Measurements from ENCODE around the gene REC8. TPM values are rescaled to one million over a fixed set of nuclear protein-coding genes. Genes with fewer than 3 reads are reported as not detected.

REC8 gene
- total RNA-seq, 1 donor from 2014 or later, result 18.4 TPM

DNA sequence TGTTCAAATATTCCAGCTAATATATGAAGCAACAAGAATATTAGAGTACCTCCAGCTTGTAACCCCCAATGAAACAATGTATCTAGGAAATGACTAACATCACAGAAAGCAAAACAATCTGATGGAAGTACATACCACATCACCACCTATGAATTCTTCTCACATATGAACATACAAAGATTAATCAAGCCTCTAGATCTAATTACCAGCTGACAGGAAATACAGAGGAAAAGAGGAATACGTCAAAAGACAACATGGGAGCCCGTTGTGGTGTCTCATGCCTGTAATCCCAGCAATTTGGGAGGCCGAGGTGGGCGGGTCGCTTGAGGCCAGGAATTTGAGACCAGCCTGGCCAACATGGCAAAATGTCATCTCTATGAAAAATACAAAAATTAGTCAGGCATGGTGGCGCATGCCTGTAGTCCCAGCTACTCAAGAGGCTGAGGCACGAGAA is 52.8 kb downstream of the REC8 start:
- Histone ChIP-seq H3K27me3 (ENCODE audit: low read depth) (no peaks in the 10 kb centered on the region), H3K4me3 (no peak overlapping the region), H3K4me1 (no peaks in the 10 kb centered on the region), H3K36me3 (peaks cover 22% of the 10 kb centered on the region), H3K27ac (no peak overlapping the region), H3K9me3 (no peaks in the 10 kb centered on the region)
- ATAC-seq (no peak), DNase-seq (no peak)
- TF ChIP-seq, protein P1, sequence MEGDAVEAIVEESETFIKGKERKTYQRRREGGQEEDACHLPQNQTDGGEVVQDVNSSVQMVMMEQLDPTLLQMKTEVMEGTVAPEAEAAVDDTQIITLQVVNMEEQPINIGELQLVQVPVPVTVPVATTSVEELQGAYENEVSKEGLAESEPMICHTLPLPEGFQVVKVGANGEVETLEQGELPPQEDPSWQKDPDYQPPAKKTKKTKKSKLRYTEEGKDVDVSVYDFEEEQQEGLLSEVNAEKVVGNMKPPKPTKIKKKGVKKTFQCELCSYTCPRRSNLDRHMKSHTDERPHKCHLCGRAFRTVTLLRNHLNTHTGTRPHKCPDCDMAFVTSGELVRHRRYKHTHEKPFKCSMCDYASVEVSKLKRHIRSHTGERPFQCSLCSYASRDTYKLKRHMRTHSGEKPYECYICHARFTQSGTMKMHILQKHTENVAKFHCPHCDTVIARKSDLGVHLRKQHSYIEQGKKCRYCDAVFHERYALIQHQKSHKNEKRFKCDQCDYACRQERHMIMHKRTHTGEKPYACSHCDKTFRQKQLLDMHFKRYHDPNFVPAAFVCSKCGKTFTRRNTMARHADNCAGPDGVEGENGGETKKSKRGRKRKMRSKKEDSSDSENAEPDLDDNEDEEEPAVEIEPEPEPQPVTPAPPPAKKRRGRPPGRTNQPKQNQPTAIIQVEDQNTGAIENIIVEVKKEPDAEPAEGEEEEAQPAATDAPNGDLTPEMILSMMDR (IDR thresholded peaks at IDR 0.05), result no peak
- intact Hi-C loops (cut with DNase I), result no loop called here

DNA sequence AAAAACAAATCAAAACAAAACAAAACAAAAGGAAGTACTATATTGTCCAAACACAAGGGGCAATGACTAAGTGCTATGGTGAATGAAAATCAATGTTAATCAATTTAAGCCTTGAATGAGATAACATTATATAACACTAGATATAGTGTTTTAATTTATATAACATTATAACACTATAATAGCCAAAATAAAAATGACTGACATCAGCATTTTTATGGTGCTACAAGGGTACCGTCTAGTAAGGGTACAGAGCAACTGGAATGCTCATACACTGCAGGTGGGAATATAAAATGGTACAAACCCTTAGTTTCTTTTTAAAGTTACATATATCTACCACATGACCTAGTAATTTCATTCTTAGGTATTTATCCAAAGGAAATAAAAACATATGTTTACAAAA is 54.6 kb downstream of the REC8 start:
- Histone ChIP-seq H3K4me3 (no peak overlapping the region), H3K4me1 (peaks cover 10% of the 10 kb centered on the region), H3K36me3 (peaks cover 20% of the 10 kb centered on the region), H3K9me3 (no peaks in the 10 kb centered on the region), H3K27me3 (ENCODE audit: low read depth) (no peaks in the 10 kb centered on the region), H3K27ac (no peak overlapping the region)
- ATAC-seq (no peak), DNase-seq (no peak)
- intact Hi-C loops (cut with DNase I), result no loop called here
- TF ChIP-seq, protein P1 (IDR thresholded peaks at IDR 0.05), result no peak

DNA sequence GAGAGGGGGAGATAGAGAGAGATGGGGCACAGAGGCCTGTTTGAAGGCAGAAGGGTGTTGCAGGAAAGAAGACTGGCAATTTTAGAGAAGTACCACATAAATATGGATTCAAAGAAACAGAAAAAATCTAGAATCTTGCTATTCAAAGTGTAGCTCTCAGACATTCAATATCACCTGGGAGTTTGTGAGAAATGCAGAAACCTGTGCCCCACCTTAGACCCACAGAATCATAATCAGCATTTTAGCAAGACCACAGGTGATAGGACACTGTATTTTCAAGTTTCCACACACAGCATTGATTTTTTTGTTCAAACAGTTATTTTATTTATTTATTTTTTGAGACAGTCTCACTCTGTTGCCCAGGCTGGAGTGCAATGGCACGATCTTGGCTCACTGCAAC is 57.0 kb downstream of the REC8 start:
- Histone ChIP-seq H3K4me3 (no peak overlapping the region), H3K4me1 (peaks cover 22% of the 10 kb centered on the region), H3K9me3 (no peaks in the 10 kb centered on the region), H3K36me3 (peaks cover 21% of the 10 kb centered on the region), H3K27me3 (ENCODE audit: low read depth) (no peaks in the 10 kb centered on the region), H3K27ac (no peak overlapping the region)
- intact Hi-C loops (cut with DNase I), result no loop called here
- TF ChIP-seq, protein P1 (IDR thresholded peaks at IDR 0.05), result no peak
- ATAC-seq (no peak), DNase-seq (no peak)

Small RNAs within 50 kb of the gene (microRNA-seq; reads per million reads assigned to microRNA genes)
- not detected for gene MIR7703 (ENCODE audit: borderline number of aligned reads)

Other genes with a start within 250 kb of the REC8 start
- gene DHRS4, start 218.3 kb upstream of the REC8 start, total RNA-seq, result 35.4 TPM
- gene DHRS4L2, start 183.2 kb upstream of the REC8 start, total RNA-seq, result 19.4 TPM
- gene CARMIL3, start 120.1 kb upstream of the REC8 start, total RNA-seq, result 0.95 TPM
- not detected for gene CPNE6, start 100.5 kb upstream of the REC8 start, total RNA-seq
- gene PCK2, start 77.8 kb upstream of the REC8 start, total RNA-seq, result 42.8 TPM
- 64.9 TPM for gene DCAF11, start 57.3 kb upstream of the REC8 start, total RNA-seq
- gene NRL, start 57.1 kb upstream of the REC8 start, total RNA-seq, result 2.0 TPM
- 0.97 TPM for gene FITM1, start 41.4 kb upstream of the REC8 start, total RNA-seq
- 198 TPM for gene PSME1, start 35.9 kb upstream of the REC8 start, total RNA-seq
- gene EMC9, start 30.5 kb upstream of the REC8 start, total RNA-seq, result 9.3 TPM
- gene PSME2, start 25.5 kb upstream of the REC8 start, total RNA-seq, result 144 TPM
- 67.3 TPM for gene RNF31, start 24.6 kb upstream of the REC8 start, total RNA-seq
- 158 TPM for gene IRF9, start 10.8 kb upstream of the REC8 start, total RNA-seq
- gene IPO4, start 16.7 kb downstream of the REC8 start, total RNA-seq, result 18.3 TPM
- 48.9 TPM for gene TM9SF1, start 23.4 kb downstream of the REC8 start, total RNA-seq
- 0.74 TPM for gene TSSK4, start 33.6 kb downstream of the REC8 start, total RNA-seq
- gene CHMP4A, start 41.4 kb downstream of the REC8 start, total RNA-seq, result 41.9 TPM
- gene MDP1, start 44.0 kb downstream of the REC8 start, total RNA-seq, result 13.3 TPM
- gene NEDD8, start 60.3 kb downstream of the REC8 start, total RNA-seq, result 132 TPM
- 72.3 TPM for gene GMPR2, start 60.8 kb downstream of the REC8 start, total RNA-seq
- gene TINF2, start 70.5 kb downstream of the REC8 start, total RNA-seq, result 85.7 TPM
- gene TGM1, start 91.1 kb downstream of the REC8 start, total RNA-seq, result 5.9 TPM
- gene RABGGTA, start 99.5 kb downstream of the REC8 start, total RNA-seq, result 50.4 TPM
- gene DHRS1, start 127.7 kb downstream of the REC8 start, total RNA-seq, result 22.7 TPM
- 22.0 TPM for gene NOP9, start 127.8 kb downstream of the REC8 start, total RNA-seq
- 16.4 TPM for gene CIDEB, start 135.9 kb downstream of the REC8 start, total RNA-seq
- gene LTB4R2, start 138.1 kb downstream of the REC8 start, total RNA-seq, result 5.9 TPM
- 14.1 TPM for gene LTB4R, start 139.4 kb downstream of the REC8 start, total RNA-seq
- 42.7 TPM for gene ADCY4, start 163.0 kb downstream of the REC8 start, total RNA-seq
- 27.9 TPM for gene RIPK3, start 167.9 kb downstream of the REC8 start, total RNA-seq
- gene NFATC4, start 196.1 kb downstream of the REC8 start, total RNA-seq, result 37.0 TPM
- gene NYNRIN, start 226.9 kb downstream of the REC8 start, total RNA-seq, result 17.9 TPM